Measurements from ENCODE around the gene RAB11FIP4.

Gene RAB11FIP4

DNA sequence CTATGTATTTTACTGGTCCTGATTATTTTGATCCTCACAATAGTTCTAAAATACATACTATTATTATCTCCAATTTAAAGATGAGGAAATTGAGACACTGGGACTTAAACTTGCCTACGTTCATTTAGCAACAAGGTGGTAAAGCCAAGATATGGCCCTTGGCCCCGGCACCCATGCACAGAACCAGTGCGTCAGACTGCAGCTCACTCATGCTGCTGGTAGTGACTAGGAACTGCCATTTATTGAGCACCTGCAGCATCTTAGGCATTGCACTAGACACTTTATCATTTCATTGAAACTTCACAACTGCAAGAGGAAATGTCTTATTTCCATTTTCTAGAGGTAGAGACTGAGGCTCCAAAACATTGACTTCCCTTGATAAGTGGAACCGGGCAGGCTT, 93.3 kb downstream of the RAB11FIP4 start:
- DNase-seq (ENCODE audit: low read depth in 2 of 2) = no peak

DNA sequence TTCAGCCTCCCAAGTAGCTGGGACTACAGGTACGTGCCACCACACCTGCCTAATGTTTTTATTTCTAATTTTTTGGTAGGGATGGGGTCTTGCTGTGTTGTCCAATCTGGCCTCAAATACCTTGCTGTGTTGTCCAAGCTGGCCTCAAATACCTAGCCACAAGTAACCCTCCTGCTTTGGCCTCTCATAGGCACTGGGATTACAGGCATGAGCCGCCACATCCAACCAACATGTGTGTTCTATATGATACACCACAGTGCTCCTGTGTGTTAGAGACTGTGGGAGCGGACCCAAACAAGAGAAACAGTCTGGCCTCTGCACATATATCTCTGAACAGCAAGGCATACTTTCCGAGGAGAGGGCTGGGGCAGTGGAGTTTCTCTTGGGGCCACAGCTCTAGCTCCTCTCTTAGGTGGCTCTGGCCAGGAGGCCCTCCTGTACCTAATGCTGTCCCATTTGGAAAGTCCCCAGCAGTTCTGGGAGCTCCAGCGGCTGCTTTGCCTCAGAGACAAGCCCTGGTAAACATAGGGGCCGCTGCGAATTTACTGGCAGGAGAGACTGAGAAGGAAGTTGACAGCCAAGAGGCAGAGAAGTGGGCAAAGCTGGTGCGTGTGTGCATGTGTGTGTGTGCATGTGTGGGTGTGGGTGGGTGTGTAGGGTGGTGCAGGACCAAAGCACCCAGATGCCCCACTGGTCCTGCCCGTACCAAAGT, 95.0 kb downstream of the RAB11FIP4 start:
- DNase-seq (ENCODE audit: low read depth in 2 of 2) = no peak

GRCh38 chr17:31487063-31487647, 95.7 kb downstream of the RAB11FIP4 start:
- no peak for DNase-seq (ENCODE audit: low read depth in 2 of 2)

DNA sequence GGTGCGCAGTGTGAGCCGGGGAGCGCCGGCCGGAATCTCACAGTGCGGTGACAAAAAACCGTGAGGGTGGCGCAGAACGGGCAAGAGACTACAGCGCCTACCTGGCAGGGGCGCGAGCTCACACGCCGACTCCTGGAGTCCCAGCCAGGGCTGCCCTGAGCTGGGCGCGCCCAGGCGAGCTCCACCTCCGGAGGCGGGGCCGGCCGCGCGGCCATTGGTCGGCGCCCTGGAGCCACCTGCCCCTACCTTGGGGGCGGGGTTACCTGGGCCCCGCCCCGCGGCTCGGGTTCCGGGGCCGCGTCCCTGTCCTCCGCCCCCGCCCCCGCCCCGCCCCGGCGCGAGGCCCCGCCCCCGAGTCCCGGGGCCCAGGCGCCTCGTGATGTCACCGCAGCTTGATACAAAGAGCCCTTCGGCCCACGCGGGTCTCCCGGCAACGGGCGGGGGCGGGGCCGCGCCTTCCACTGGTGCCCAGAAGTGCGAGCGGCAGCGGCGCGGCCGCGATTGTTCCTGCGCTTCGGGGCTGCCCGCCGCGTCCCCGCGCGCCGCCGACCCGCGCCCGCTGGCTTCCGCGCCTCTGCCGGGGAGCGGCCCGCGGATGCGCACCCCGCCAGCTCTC, 96.3 kb downstream of the RAB11FIP4 start:
- no peak for DNase-seq (ENCODE audit: low read depth in 2 of 2)

DNA sequence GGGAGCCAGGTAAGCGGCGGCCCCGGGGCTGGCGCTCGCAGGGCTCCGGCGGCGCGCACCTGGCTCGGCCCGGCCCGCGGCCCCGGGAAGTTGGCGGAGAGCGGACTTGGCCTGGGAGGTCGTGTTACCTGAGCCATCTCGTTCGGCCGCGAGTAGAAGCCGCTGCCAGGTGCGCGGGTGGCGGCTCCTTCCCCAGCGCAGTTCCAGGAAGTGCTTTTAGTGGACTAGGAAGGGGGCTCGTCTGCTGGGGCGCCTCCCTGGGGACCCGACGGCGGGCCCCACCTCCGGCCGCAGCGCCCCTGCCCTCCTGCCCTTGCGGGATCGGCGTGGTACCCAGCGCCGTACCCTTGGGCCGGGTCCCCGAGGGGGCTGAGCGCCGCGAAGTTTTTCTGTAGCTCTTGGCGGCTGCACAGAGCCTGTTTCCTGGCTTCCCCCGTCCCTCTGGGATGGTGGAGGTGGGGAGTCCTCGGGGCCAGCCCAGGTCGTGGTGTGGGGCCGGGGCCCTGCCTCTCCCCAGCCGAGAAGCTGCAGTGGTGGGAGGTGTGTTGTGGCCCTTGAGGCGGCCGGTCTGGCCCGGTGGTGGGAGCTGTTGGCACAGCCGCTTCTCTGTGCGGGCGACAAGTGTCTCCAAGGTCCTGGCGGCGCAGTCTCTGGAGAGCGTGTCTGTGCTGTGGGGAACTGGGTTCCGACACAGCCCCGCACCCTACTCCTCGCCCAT, 96.9 kb downstream of the RAB11FIP4 start:
- DNase-seq (ENCODE audit: low read depth in 2 of 2) = no peak

DNA sequence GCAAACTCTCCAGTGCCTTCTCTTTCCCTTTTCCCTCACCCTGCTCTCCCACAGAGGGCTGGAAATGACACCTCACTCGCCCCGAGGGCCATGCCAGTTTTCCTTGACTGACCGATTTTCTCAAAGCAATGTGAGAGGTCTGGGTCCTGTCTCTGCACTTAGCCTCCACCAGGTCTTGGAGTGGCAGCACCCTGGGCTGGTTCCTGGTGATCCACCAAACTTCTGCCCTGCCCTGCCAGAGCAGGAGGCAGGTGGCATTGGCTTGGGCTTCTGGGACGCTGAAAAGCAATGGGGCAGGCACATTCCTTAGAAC, 97.5 kb downstream of the RAB11FIP4 start:
- DNase-seq (ENCODE audit: low read depth in 2 of 2) = no peak

DNA sequence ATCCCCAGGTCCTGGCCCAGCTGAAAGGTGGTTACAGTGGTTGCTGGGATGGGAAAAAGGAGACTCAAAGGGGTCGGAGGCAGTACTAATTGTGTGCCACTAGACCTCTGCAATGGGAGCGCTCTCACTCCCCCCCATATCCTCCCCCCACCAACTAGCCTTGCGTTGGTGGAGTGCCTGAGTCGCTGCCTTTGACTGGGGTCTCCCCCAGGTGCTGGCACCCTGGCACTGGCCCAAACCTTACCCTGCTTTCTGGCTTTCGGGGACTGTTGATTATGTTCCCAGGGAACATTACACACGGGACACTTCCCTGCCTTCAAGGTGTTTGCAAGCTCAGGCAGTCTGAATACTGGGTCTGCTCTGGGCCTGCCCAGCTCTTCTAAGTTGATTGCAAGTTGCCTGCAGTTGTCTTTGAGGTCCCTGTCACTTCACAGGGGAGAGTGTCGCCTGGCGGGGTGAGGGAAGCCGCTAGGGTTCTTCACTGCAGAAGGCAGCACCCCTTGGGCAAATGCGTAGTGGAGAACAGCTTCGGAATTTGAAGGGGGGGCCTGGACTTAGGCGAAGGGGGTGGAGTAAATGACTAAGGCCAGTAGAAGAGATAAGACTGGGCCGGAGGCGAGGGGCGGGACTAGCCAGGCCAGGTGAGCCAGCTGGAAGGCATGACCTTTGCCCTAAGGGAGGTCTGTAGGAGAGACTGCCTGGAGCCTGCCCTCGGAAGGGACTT, 98.0 kb downstream of the RAB11FIP4 start:
- no peak for DNase-seq (ENCODE audit: low read depth in 2 of 2)

- no peak for DNase-seq (ENCODE audit: low read depth in 2 of 2)
Observed at GRCh38 chr17:31490019-31490650, 98.7 kb downstream of the RAB11FIP4 start.

DNA sequence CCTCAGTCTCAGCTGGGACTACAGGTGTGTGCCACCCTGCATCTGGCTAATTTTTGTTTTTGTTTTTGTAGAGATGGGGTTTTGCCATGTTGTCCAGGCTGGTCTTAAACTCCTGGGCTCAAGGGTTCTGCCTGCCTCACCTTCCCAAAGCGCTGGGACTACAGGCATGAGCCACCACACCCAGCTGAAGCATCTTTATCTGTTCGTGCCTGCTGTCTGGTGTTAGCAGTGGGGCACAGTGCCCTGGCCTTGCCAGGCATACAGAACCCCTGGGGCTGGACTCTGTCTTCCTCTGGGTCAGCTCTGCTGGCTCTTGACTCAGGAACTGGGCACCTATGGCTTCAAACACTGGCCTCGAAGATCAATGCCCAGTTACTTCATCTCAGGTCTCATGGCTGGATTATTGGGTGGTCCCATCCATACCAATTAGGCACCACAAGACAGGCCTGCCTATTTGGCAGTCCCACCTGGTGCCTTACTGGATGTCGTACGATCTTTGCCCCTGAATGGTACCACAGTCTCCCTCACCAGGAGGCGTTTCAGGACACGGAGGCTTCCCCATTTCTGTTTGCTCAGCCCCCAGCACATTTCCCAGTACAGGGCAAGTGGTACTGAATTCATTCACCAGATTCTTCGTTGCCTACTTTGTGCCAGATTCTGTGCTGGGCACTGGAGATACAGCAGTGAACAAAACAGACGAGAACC, 99.3 kb downstream of the RAB11FIP4 start:
- DNase-seq (ENCODE audit: low read depth in 2 of 2) = no peak

- DNase-seq (ENCODE audit: low read depth in 2 of 2) = no peak
Observed at GRCh38 chr17:31491376-31492131, 100.1 kb downstream of the RAB11FIP4 start.

DNA sequence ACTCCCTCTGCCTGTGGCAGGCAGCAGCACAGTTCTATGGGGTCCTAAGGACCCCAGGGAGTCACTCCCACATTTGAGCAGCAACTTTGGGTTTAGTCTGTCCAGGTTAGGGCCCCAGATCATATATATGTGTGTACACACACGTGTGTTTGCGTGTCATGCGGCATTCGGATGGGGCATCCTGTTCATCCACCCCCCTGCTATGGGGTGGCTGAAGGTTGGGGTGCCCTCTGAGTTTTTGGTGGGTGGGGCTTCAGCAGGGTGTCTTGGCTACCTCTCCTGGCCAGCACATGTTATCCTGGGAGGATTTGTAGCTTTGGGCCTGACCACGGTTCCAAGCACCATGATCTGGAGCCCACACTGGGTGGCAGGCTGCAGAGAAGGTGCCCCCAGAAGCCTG, 100.7 kb downstream of the RAB11FIP4 start:
- no peak for DNase-seq (ENCODE audit: low read depth in 2 of 2)

GRCh38 chr17:31492880-31493655, 101.6 kb downstream of the RAB11FIP4 start:
- no peak for DNase-seq (ENCODE audit: low read depth in 2 of 2)

DNA sequence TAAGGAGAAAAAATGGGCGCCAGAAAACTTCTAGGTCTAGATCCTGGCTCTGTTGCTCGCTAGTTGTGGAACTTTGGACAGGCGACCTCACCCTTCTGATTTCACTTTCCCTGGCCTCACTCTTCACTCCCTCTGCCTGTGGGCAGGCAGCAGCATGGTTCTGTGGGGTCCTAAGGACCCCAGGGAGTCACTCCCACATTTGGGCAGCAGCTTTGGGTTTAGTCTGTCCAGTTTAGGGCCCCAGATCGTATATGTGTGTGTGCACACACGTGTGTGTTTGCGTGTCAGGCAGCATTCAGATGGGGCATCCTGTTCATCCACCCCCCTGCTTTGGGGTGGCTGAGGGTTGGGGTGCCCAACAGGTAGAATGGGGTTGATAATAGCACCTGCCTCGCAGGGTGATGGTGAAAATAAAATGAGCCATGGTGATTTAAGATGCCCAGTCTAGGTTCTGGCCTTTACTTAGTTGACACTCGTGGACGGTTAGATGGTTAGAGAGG, 102.2 kb downstream of the RAB11FIP4 start:
- DNase-seq (ENCODE audit: low read depth in 2 of 2) = no peak

GRCh38 chr17:31494259-31495021, 103.0 kb downstream of the RAB11FIP4 start:
- DNase-seq (ENCODE audit: low read depth in 2 of 2) = no peak

- no peak for DNase-seq (ENCODE audit: low read depth in 2 of 2)
Observed at GRCh38 chr17:31495022-31495885, 103.8 kb downstream of the RAB11FIP4 start.

- no peak for DNase-seq (ENCODE audit: low read depth in 2 of 2)
Observed at GRCh38 chr17:31496097-31496496, 104.6 kb downstream of the RAB11FIP4 start.

GRCh38 chr17:31496601-31497000, 105.1 kb downstream of the RAB11FIP4 start:
- DNase-seq (ENCODE audit: low read depth in 2 of 2) = no peak

DNA sequence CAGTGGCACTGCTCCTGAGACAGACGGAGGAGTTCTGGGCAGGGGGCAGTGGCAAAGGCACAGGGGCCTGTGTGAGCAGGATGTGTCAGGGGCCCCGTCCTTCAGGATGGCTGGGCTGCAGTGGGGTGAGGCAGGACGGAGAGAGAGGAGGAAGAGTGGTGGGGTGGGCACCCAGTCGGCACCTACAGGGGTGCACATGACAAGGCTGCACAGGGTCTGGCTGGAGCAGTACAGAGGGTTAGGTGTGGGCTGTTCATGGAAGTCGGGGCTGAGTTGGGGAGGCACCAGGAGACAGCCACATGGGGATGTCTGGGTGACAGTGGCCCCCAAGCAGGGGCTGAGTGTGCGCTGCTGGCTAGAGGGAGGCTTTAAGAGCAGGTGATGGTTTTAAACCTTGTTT, 106.0 kb downstream of the RAB11FIP4 start:
- no peak for DNase-seq (ENCODE audit: low read depth in 2 of 2)

Data from fibroblast of skin of left biceps (primary cell).